ENCODE results near the gene MLLT3.

MLLT3 gene

GRCh38 chr9:20506099-20506900 is 116.0 kb downstream of the MLLT3 start:
- ATAC-seq (ENCODE audit: insufficient read depth, low read depth) (no peak), DNase-seq (no peak)
- Histone ChIP-seq H3K27ac (ENCODE audit: low read length) (no peak overlapping the region), H3K4me2 (ENCODE audit: insufficient read depth, low read length) (no peak overlapping the region), H3K9ac (ENCODE audit: low read depth, low read length) (no peak overlapping the region), H3K36me3 (ENCODE audit: insufficient read depth, low read length) (no peaks in the 10 kb centered on the region), H3K4me1 (ENCODE audit: insufficient read depth, low read length) (peaks cover 46% of the 10 kb centered on the region), H3K79me2 (ENCODE audit: insufficient read depth, low read length) (peaks cover 68% of the 10 kb centered on the region), H3K9me3 (ENCODE audit: insufficient read depth, low read length, severe bottlenecking) (no peaks in the 10 kb centered on the region), H2AFZ (ENCODE audit: low read depth, low read length) (no peak overlapping the region), H3K4me3 (ENCODE audit: low read depth in 1 of 2, low read length in 2 of 2) (no peak overlapping the region), H4K20me1 (ENCODE audit: insufficient read depth, low read length) (no peaks in the 10 kb centered on the region), H3K27me3 (ENCODE audit: insufficient read depth, low read length, poor library complexity) (no peaks in the 10 kb centered on the region)
- TF ChIP-seq CTCF (IDR thresholded peaks at IDR 0.05; ENCODE audit: borderline replicate concordance, extremely low read depth, low read length, poor library complexity, severe bottlenecking) (no peak), EZH2 (IDR thresholded peaks at IDR 0.05; ENCODE audit: borderline replicate concordance, low read depth, low read length, severe bottlenecking) (no peak)

- H3K79me2 ChIP-seq (ENCODE audit: insufficient read depth, low read length), result peaks cover 68% of the 10 kb centered on the region
Measured at GRCh38 chr9:20505574-20505973, 116.7 kb downstream of the MLLT3 start.

GRCh38 chr9:20504930-20505329 is 117.4 kb downstream of the MLLT3 start:
- H3K4me3 ChIP-seq (ENCODE audit: low read depth in 1 of 2, low read length in 2 of 2), result no peak overlapping the region
- H3K9ac ChIP-seq (ENCODE audit: low read depth, low read length), result no peak overlapping the region
- no peak overlapping the region for H3K27ac ChIP-seq (ENCODE audit: low read length)
- H2AFZ ChIP-seq (ENCODE audit: low read depth, low read length), result no peak overlapping the region
- ATAC-seq (ENCODE audit: insufficient read depth, low read depth) (peak; percentile 53), DNase-seq (peak; percentile 52)
- peaks cover 40% of the 10 kb centered on the region for H3K4me1 ChIP-seq (ENCODE audit: insufficient read depth, low read length)
- TF ChIP-seq EZH2 (IDR thresholded peaks at IDR 0.05; ENCODE audit: borderline replicate concordance, low read depth, low read length, severe bottlenecking) (no peak), CTCF (IDR thresholded peaks at IDR 0.05; ENCODE audit: borderline replicate concordance, extremely low read depth, low read length, poor library complexity, severe bottlenecking) (no peak)
- H3K27me3 ChIP-seq (ENCODE audit: insufficient read depth, low read length, poor library complexity), result no peaks in the 10 kb centered on the region
- H3K36me3 ChIP-seq (ENCODE audit: insufficient read depth, low read length), result no peaks in the 10 kb centered on the region
- no peaks in the 10 kb centered on the region for H4K20me1 ChIP-seq (ENCODE audit: insufficient read depth, low read length)
- H3K9me3 ChIP-seq (ENCODE audit: insufficient read depth, low read length, severe bottlenecking), result no peaks in the 10 kb centered on the region
- no peak overlapping the region for H3K4me2 ChIP-seq (ENCODE audit: insufficient read depth, low read length)
- peaks cover 68% of the 10 kb centered on the region for H3K79me2 ChIP-seq (ENCODE audit: insufficient read depth, low read length)

More at GRCh38 chr9:20505574-20505973, 116.7 kb downstream of the MLLT3 start:
- Histone ChIP-seq H3K27ac (ENCODE audit: low read length) (no peak overlapping the region), H3K4me1 (ENCODE audit: insufficient read depth, low read length) (peaks cover 44% of the 10 kb centered on the region), H3K4me2 (ENCODE audit: insufficient read depth, low read length) (no peak overlapping the region), H3K27me3 (ENCODE audit: insufficient read depth, low read length, poor library complexity) (no peaks in the 10 kb centered on the region), H4K20me1 (ENCODE audit: insufficient read depth, low read length) (no peaks in the 10 kb centered on the region), H3K9ac (ENCODE audit: low read depth, low read length) (no peak overlapping the region), H3K4me3 (ENCODE audit: low read depth in 1 of 2, low read length in 2 of 2) (no peak overlapping the region), H3K9me3 (ENCODE audit: insufficient read depth, low read length, severe bottlenecking) (no peaks in the 10 kb centered on the region), H2AFZ (ENCODE audit: low read depth, low read length) (no peak overlapping the region), H3K36me3 (ENCODE audit: insufficient read depth, low read length) (no peaks in the 10 kb centered on the region)
- no peak for DNase-seq
- no peak for TF ChIP-seq CTCF (IDR thresholded peaks at IDR 0.05; ENCODE audit: borderline replicate concordance, extremely low read depth, low read length, poor library complexity, severe bottlenecking)
- TF ChIP-seq EZH2 (IDR thresholded peaks at IDR 0.05; ENCODE audit: borderline replicate concordance, low read depth, low read length, severe bottlenecking), result no peak
- no peak for ATAC-seq (ENCODE audit: insufficient read depth, low read depth)

All from DND-41 (cell line).